Endothelial cell of umbilical vein (primary cell): ENCODE results near the gene GCA. TPM values are rescaled to one million over a fixed set of nuclear protein-coding genes. Genes with fewer than 3 reads are reported as not detected.

ENCODE experiments used
- BruUV-seq: library from RNA; stranded (reverse); fragments of 400-500 nt; replicated peaks from 2 replicates; lab custom pipeline; 2021; lab: Mats Ljungman, UMichigan
- CTCF ChIA-PET: fragments of 300-600, 350-600 bp; sonication (Branson Sonifier 250); formaldehyde crosslinking; loops from one replicate; lab custom pipeline; 2021; ENCODE audit warnings: antibody characterized with exemption, inconsistent platforms; lab: Charles Lee
- POLR2A ChIA-PET: fragments of 300-600, 350-600 bp; sonication (Branson Sonifier 250); formaldehyde crosslinking; loops from one replicate; lab custom pipeline; 2021; ENCODE audit warnings: antibody characterized with exemption, inconsistent platforms; lab: Charles Lee
- DNase-seq: peaks from one replicate; pipeline ENCODE4 v3.0.0-alpha.2; 2011; ENCODE audit warnings: low read depth, low spot score
- FAIRE-seq: peaks from 2 replicates; lab custom pipeline; 2011; peaks lifted over from hg19 to GRCh38; lab: Jason Lieb, UNC
- H2AFZ ChIP-seq: 2 replicates; pipeline ENCODE4 v1.6.0; 2012; ENCODE audit warnings: low read depth, low read length, control low read depth, inconsistent platforms
- H3K27ac ChIP-seq: 2 replicates; pipeline ENCODE4 v1.5.1; 2011; ENCODE audit warnings: low read depth, mild to moderate bottlenecking, control low read depth, low read length, moderate library complexity; ENCODE audit not compliant: insufficient read depth
- H3K27me3 ChIP-seq, 2 experiments: 2 replicates each; pipeline versions ENCODE4 v1.6.0 to v1.6.1; 2011; ENCODE audit warnings: low read length in 2 of 2, mixed read lengths in 1 of 2; ENCODE audit not compliant: control insufficient read depth in 2 of 2, insufficient read depth in 2 of 2
- H3K36me3 ChIP-seq, 2 experiments: 2 replicates in 1 of 2; 3 replicates in 1 of 2; pipeline ENCODE4 v1.5.1; 2011; ENCODE audit warnings: low read length in 2 of 2, mild to moderate bottlenecking in 1 of 2, moderate library complexity in 1 of 2; ENCODE audit not compliant: control insufficient read depth in 2 of 2, insufficient read depth in 2 of 2; ENCODE audit errors: extremely low read depth in 1 of 2
- H3K4me1 ChIP-seq: 3 replicates; pipeline ENCODE4 v1.5.1; 2011; ENCODE audit warnings: mild to moderate bottlenecking, low read length; ENCODE audit not compliant: control insufficient read depth, insufficient read depth; ENCODE audit errors: extremely low read depth
- H3K4me2 ChIP-seq: 2 replicates; pipeline ENCODE4 v1.6.1; 2011; ENCODE audit warnings: low read length, control low read depth, mixed read lengths; ENCODE audit not compliant: insufficient read depth
- H3K4me3 ChIP-seq, 3 experiments: fragments of 200-600 bp in 1 of 3; sonication (generic), shearing (Covaris generic) in 1 of 3; replicated peaks in 1 of 3; 2 replicates each; pipeline ENCODE4 v1.5.1; 2011 to 2016; ENCODE audit warnings: control low read depth in 3 of 3, low read length in 3 of 3, mild to moderate bottlenecking in 2 of 3, inconsistent platforms in 1 of 3, low read depth in 1 of 3, moderate library complexity in 1 of 3; ENCODE audit not compliant: insufficient read depth in 1 of 3
- H3K79me2 ChIP-seq: 2 replicates; pipeline ENCODE4 v1.6.0; 2012; ENCODE audit warnings: low read length, inconsistent platforms; ENCODE audit not compliant: control insufficient read depth, insufficient read depth
- H3K9ac ChIP-seq: replicated peaks from 2 replicates; pipeline ENCODE3; 2011; ENCODE audit warnings: low read length, control low read depth; ENCODE audit not compliant: insufficient read depth; ENCODE audit errors: extremely low read depth
- H3K9me1 ChIP-seq: replicated peaks from 3 replicates; pipeline ENCODE4 v1.6.0; 2011; ENCODE audit warnings: mild to moderate bottlenecking, low read length; ENCODE audit not compliant: control insufficient read depth, insufficient read depth; ENCODE audit errors: extremely low read depth
- H3K9me3 ChIP-seq: replicated peaks from 2 replicates; pipeline ENCODE4 v1.5.1; 2012; ENCODE audit warnings: low read length, inconsistent platforms; ENCODE audit not compliant: control insufficient read depth, insufficient read depth
- H4K20me1 ChIP-seq: replicated peaks from 2 replicates; pipeline ENCODE3; 2011; ENCODE audit warnings: mild to moderate bottlenecking, low read length; ENCODE audit not compliant: control insufficient read depth, insufficient read depth; ENCODE audit errors: extremely low read depth
- CTCF ChIP-seq, 2 donors: IDR thresholded peaks; 1 replicate in 1 of 2; 2 replicates in 1 of 2; pipeline ENCODE4 v1.5.1; 2011; ENCODE audit warnings: low read length in 2 of 2, mild to moderate bottlenecking in 2 of 2, moderate library complexity in 2 of 2, control low read depth in 1 of 2, inconsistent platforms in 1 of 2, low read depth in 1 of 2; ENCODE audit not compliant: insufficient read depth in 1 of 2; ENCODE audit errors: extremely low read depth in 1 of 2
- EZH2 ChIP-seq: IDR thresholded peaks from 2 replicates; pipeline ENCODE4 v1.6.1; 2012; ENCODE audit warnings: borderline replicate concordance, low read depth, mild to moderate bottlenecking, moderate library complexity, low read length, inconsistent platforms; ENCODE audit not compliant: severe bottlenecking
- FOS ChIP-seq: IDR thresholded peaks from 2 replicates; pipeline ENCODE4 v1.6.1; 2011; ENCODE audit warnings: mild to moderate bottlenecking, low read length, moderate library complexity, borderline replicate concordance; ENCODE audit not compliant: insufficient read depth
- JUN ChIP-seq: IDR thresholded peaks from 2 replicates; pipeline ENCODE4 v1.6.1; 2011; ENCODE audit warnings: borderline replicate concordance, low read depth; ENCODE audit not compliant: insufficient read length, insufficient read depth
- dilution Hi-C: fragments of 300-500 bp; cut with MboI; formaldehyde crosslinking; loops from one replicate; pipeline ENCODE4 v1.15.0; 2019; ENCODE audit warnings: low sequenced_read_pairs; ENCODE audit not compliant: extremely low pct_ligation_motif_present
- intact Hi-C: fragments of 100-400 bp; cut with micrococcal nuclease; formaldehyde crosslinking; loops from one replicate; pipeline ENCODE4 v1.10.0; 2022
- polyA plus RNA-seq, 4 experiments: library from polyadenylated mRNA; depleted of rRNA in 3 of 4; stranded (reverse) in 3 of 4; unstranded in 1 of 4; fragments of >200 nt; gene quantifications; 2 replicates each; pipeline versions ENCODE4 v1.2.1 to v1.2.3, GENCODE V29; 2011 to 2012; ENCODE audit warnings: missing spikeins in 1 of 4
- total RNA-seq: library from RNA; stranded (reverse); gene quantifications from 2 replicates; pipeline ENCODE4 v1.2.3, GENCODE V29; 2021

The GCA gene
- total and polyA plus RNA-seq, 2 donors (not counting 3 experiments of a cell fraction or from before 2014, with no cell fraction given), result 10.7 to 11.2 TPM

GRCh38 chr2:162330881-162331280, 13.1 kb upstream of the GCA start:
- no peaks in the 10 kb centered on the region for H3K36me3 ChIP-seq
- no TSS peak for BruUV-seq
- H3K4me3 ChIP-seq, result no peak overlapping the region
- no peak overlapping the region for H3K4me2 ChIP-seq
- no peaks in the 10 kb centered on the region for H3K9me3 ChIP-seq
- H3K27me3 ChIP-seq, result peaks cover 0 to 2% of the 10 kb centered on the region in 2 experiments
- no peaks in the 10 kb centered on the region for H4K20me1 ChIP-seq
- no peak overlapping the region for H2AFZ ChIP-seq
- no peak for TF ChIP-seq FOS
- peak; percentile 23 for TF ChIP-seq JUN
- FAIRE-seq (no peak), DNase-seq (no peak)
- H3K79me2 ChIP-seq, result no peaks in the 10 kb centered on the region
- dilution Hi-C loops (no loop called here), intact Hi-C loops (no loop called here)
- ChIA-PET POLR2A (no interaction called here), CTCF (no interaction called here)
- no peaks in the 10 kb centered on the region for H3K9me1 ChIP-seq
- H3K27ac ChIP-seq, result no peak overlapping the region
- no peaks in the 10 kb centered on the region for H3K4me1 ChIP-seq
- H3K9ac ChIP-seq, result no peak overlapping the region

- no peaks in the 10 kb centered on the region for H3K36me3 ChIP-seq
- no peak overlapping the region for H3K4me3 ChIP-seq
- no TSS peak for BruUV-seq
- no peaks in the 10 kb centered on the region for H3K79me2 ChIP-seq
- ChIA-PET CTCF (interaction anchor here (0.6 to 2.1 kb wide), 10 partner anchors 9 to 747 kb away, joined by 3 to 22 read pairs (median 5); partner anchors contain the start of genes GCA and IFIH1), POLR2A (no interaction called here)
- no peaks in the 10 kb centered on the region for H3K9me3 ChIP-seq
- no peaks in the 10 kb centered on the region for H3K4me1 ChIP-seq
- peak; percentile 69 for FAIRE-seq
- TF ChIP-seq FOS, result no peak
- peak; percentile 19 to 26 for TF ChIP-seq CTCF (IDR thresholded peaks at IDR 0.05; ENCODE audit: extremely low read depth in 1 of 2, insufficient read depth in 1 of 2, low read depth in 1 of 2, low read length in 2 of 2)
- TF ChIP-seq EZH2, result no peak
- no peak overlapping the region for H3K27ac ChIP-seq
- peak; percentile 35 for DNase-seq
- no peak overlapping the region for H3K4me2 ChIP-seq
- dilution Hi-C loops (no loop called here), intact Hi-C loops (no loop called here)
- no peak overlapping the region for H2AFZ ChIP-seq
- H3K9ac ChIP-seq, result no peak overlapping the region
- H4K20me1 ChIP-seq, result no peaks in the 10 kb centered on the region
- H3K9me1 ChIP-seq, result no peaks in the 10 kb centered on the region
- peaks cover 0 to 2% of the 10 kb centered on the region in 2 experiments for H3K27me3 ChIP-seq
Observed at GRCh38 chr2:162333968-162334367, 10.0 kb upstream of the GCA start.
